Measurements from ENCODE around the gene SHTN1.

GRCh38 chr10:116864436-116864835 is 140.6 kb downstream of the SHTN1 start:
- no peak for TF ChIP-seq CTCF (IDR thresholded peaks at IDR 0.05 in 2 of 3, conservative IDR thresholded peaks at IDR 0.05 in 1 of 3; ENCODE audit: control insufficient read depth in 2 of 3, extremely low read depth in 1 of 3, insufficient read depth in 1 of 3, low read depth in 3 of 3, low read length in 3 of 3)
- TF ChIP-seq MAX (IDR thresholded peaks at IDR 0.05; ENCODE audit: low read depth, low read length), result no peak
- no peak for TF ChIP-seq POLR2A (IDR thresholded peaks at IDR 0.05; ENCODE audit: low read depth, low read length)
- no peak for TF ChIP-seq TCF12 (IDR thresholded peaks at IDR 0.05; ENCODE audit: low read depth, low read length)
- no peak for TF ChIP-seq YY1 (IDR thresholded peaks at IDR 0.05; ENCODE audit: low read depth, low read length)
- no peak for TF ChIP-seq ATF2 (IDR thresholded peaks at IDR 0.05; ENCODE audit: low read length)

Measured in GM12878 (cell line).